Measurements from ENCODE around the gene LIMK1. TPM values are rescaled to one million over a fixed set of nuclear protein-coding genes. Genes with fewer than 3 reads are reported as not detected.

Gene LIMK1
- total RNA-seq, 1 donor from 2014 or later, result 178 TPM

GRCh38 chr7:74084722-74085578, 1.3 kb downstream of the LIMK1 start:
- Mint-ChIP-seq H3K4me1 (ENCODE audit: low read depth, unreplicated experiment) (no peaks in the 10 kb centered on the region), H3K9me3 (ENCODE audit: unreplicated experiment) (peaks cover 7% of the 10 kb centered on the region), H3K4me3 (ENCODE audit: unreplicated experiment) (peak overlapping the region; percentile 93), H3K27ac (ENCODE audit: unreplicated experiment) (peak overlapping the region; percentile 66), H3K36me3 (ENCODE audit: unreplicated experiment) (no peaks in the 10 kb centered on the region), H3K27me3 (ENCODE audit: unreplicated experiment) (no peaks in the 10 kb centered on the region)
- no peak for DNase-seq
- no peak for TF ChIP-seq CTCF (IDR thresholded peaks at IDR 0.05; ENCODE audit: partially characterized antibody, unreplicated experiment)

DNA sequence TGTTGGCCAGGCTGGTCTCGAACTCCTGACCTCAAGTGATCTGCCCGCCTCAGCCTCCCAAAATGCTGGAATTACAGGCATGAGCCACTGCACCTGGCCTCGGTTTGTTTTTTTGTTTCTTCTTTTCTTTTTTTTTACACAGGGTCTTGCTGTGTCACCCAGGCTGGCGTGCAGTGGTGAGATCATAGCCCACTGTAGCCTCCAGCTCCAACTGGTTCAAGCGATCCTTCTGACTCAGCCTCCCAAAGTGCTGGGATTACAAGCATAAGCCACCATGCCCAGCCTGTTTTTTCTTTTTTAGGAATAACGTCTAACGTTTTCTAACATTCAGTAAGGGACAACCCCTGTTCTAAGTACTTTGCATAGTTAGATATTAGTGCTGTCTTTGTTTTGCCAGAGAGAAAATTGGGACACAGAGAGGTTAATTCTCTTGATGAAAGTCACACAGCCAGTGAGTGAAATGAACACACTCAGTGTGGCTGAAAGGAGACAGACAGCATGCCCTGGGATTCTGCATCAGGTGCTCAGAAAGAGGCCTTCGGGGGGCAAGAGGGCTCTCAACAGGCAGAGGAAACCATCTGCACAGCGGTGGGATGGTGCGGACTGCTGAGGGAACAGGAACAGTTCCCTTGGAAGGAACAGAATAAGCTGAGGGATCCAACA, 4.3 kb downstream of the LIMK1 start:
- H3K27me3 Mint-ChIP-seq (ENCODE audit: unreplicated experiment), result peaks cover 9% of the 10 kb centered on the region

GRCh38 chr7:74092321-74092963, 8.8 kb downstream of the LIMK1 start:
- Mint-ChIP-seq H3K27me3 (ENCODE audit: unreplicated experiment) (peaks cover 11% of the 10 kb centered on the region), H3K4me3 (ENCODE audit: unreplicated experiment) (peak overlapping the region; percentile 78), H3K27ac (ENCODE audit: unreplicated experiment) (peak overlapping the region; percentile 96), H3K9me3 (ENCODE audit: unreplicated experiment) (peaks cover 13% of the 10 kb centered on the region), H3K36me3 (ENCODE audit: unreplicated experiment) (no peaks in the 10 kb centered on the region), H3K4me1 (ENCODE audit: low read depth, unreplicated experiment) (peaks cover 16% of the 10 kb centered on the region)
- DNase-seq, result peak; percentile 98
- TF ChIP-seq CTCF (IDR thresholded peaks at IDR 0.05; ENCODE audit: partially characterized antibody, unreplicated experiment), result no peak

More for the DNA sequence above, 4.3 kb downstream of the LIMK1 start:
- no peak for TF ChIP-seq CTCF (IDR thresholded peaks at IDR 0.05; ENCODE audit: partially characterized antibody, unreplicated experiment)
- H3K9me3 Mint-ChIP-seq (ENCODE audit: unreplicated experiment), result peaks cover 15% of the 10 kb centered on the region
- DNase-seq, result no peak
- no peak overlapping the region for H3K27ac Mint-ChIP-seq (ENCODE audit: unreplicated experiment)
- no peaks in the 10 kb centered on the region for H3K36me3 Mint-ChIP-seq (ENCODE audit: unreplicated experiment)
- H3K4me3 Mint-ChIP-seq (ENCODE audit: unreplicated experiment), result peak overlapping the region; percentile 9
- peaks cover 9% of the 10 kb centered on the region for H3K4me1 Mint-ChIP-seq (ENCODE audit: low read depth, unreplicated experiment)

DNA sequence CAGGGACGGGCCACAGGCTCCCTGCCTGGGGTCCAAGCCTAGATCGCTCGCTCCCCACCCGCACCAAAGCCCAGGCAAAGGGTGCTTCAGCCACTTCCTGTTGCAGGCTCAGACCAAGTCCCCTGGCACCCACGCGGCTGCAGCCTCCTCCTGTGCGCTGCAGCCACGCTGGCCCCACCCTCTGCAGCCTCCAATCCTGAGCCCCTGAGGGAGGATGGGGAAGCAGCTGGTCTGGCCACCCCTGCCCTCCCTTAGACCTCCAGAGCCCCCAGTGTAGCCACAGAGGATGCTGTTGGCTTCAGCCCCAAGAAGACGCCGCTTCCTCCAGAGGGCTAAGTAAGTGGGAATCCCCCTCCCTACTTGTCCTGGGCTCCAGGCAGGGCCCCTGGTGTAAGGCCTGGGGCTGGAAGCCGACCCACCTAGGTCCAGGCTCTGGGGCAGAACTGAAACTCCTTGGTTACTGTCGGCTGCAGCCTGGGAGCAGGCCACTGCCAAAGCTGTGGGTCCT, 9.4 kb downstream of the LIMK1 start:
- peak overlapping the region; percentile 78 for H3K4me3 Mint-ChIP-seq (ENCODE audit: unreplicated experiment)
- peak overlapping the region; percentile 96 for H3K27ac Mint-ChIP-seq (ENCODE audit: unreplicated experiment)
- H3K4me1 Mint-ChIP-seq (ENCODE audit: low read depth, unreplicated experiment), result peaks cover 16% of the 10 kb centered on the region
- peaks cover 13% of the 10 kb centered on the region for H3K27me3 Mint-ChIP-seq (ENCODE audit: unreplicated experiment)
- peaks cover 4% of the 10 kb centered on the region for H3K36me3 Mint-ChIP-seq (ENCODE audit: unreplicated experiment)
- no peak for TF ChIP-seq CTCF (IDR thresholded peaks at IDR 0.05; ENCODE audit: partially characterized antibody, unreplicated experiment)
- H3K9me3 Mint-ChIP-seq (ENCODE audit: unreplicated experiment), result peaks cover 16% of the 10 kb centered on the region
- peak; percentile 64 for DNase-seq

Data from glutamatergic neuron (in vitro differentiated cells).